ENCODE measurements around the gene BLOC1S4.

BLOC1S4 gene

DNA sequence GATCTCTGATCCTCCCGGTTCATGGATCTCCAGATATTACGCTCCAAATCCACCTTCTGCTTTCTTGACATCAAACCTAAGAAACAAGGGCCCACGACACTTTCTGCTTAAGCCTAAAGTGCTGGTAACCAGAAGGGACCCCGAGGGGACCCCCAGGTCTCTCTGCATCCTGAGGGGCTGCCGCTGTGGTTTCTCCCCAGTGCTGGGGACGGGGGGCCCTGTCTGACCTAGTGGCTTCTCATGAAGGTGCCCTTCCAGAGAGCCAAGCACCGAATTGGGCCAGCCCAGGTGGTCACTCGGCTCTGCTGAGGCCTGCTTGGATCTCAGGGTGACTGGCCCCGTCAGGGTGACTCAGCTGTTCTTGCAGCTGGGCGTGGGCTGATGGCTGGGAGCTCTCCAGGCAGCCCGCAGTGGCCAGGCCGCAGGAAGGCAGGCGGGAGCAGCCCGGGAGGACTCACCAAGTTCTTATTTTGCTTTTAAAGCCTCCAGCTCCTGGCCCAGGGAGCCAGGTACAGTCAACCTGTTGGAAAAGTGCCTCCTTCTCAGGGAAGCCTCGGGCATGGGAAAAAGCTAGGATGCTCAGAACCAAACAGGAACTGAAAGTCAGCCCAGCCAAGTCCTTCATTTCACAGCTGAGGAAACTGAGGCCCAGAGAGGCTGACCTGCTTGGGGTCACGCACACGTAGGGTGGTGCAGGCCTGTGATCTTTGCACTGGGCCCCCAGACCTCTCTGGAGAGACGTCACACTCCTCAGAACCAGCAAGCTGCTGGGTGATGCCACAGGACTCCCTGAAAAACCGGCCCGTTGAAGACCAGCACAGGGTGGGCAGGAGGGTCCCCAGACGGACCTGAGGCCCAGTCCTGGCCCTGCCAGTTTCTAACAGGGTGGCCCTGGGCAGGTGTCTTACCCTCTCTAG is 16.7 kb downstream of the BLOC1S4 start:
- H3K9ac ChIP-seq (ENCODE audit: low read depth, low read length) = 0 out of 2 replicates have a peak overlapping the region, but pooled peaks have one; percentile 3
- H3K36me3 ChIP-seq (ENCODE audit: insufficient read depth, low read length) = no peaks in the 10 kb centered on the region
- H3K4me1 ChIP-seq (ENCODE audit: insufficient read depth, low read length) = peaks cover 14% of the 10 kb centered on the region; the same call in 1 of the 2 replicates
- no peaks in the 10 kb centered on the region for H3K9me3 ChIP-seq (ENCODE audit: control insufficient read depth, insufficient read depth, low read length)

- Histone ChIP-seq H3K36me3 (ENCODE audit: insufficient read depth, low read length) (no peaks in the 10 kb centered on the region), H3K9me3 (ENCODE audit: control insufficient read depth, insufficient read depth, low read length) (no peaks in the 10 kb centered on the region), H3K4me1 (ENCODE audit: insufficient read depth, low read length) (peaks cover 10% of the 10 kb centered on the region; the same call in 1 of the 2 replicates), H3K9ac (ENCODE audit: low read depth, low read length) (no peak overlapping the region)
Observed at GRCh38 chr4:6733358-6734164, 17.6 kb downstream of the BLOC1S4 start.

GRCh38 chr4:6734165-6734786 is 18.3 kb downstream of the BLOC1S4 start:
- Histone ChIP-seq H3K36me3 (ENCODE audit: insufficient read depth, low read length) (no peaks in the 10 kb centered on the region), H3K9me3 (ENCODE audit: control insufficient read depth, insufficient read depth, low read length) (no peaks in the 10 kb centered on the region), H3K9ac (ENCODE audit: low read depth, low read length) (no peak overlapping the region), H3K4me1 (ENCODE audit: insufficient read depth, low read length) (peaks cover 10% of the 10 kb centered on the region; the same call in 1 of the 2 replicates)

DNA sequence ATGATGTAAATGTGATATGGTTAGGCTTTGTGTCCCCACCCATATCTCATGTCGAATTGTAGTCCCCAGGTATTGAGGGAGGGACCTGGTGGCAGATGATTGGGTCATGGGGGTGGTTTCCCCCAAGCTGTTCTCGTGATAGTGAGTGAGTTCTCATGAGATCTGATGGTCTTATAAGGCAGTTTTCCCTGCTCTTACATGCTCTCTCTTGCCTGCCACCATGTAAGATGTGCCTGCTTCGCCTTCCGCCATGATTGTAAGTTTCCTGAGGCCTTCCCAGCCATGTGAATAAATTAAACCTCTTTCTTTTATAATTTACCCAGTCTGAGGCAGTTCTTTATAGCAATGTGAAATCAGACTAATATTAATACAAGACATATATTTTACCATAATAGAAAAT is 23.9 kb downstream of the BLOC1S4 start:
- Histone ChIP-seq H3K4me1 (ENCODE audit: insufficient read depth, low read length) (no peaks in the 10 kb centered on the region), H3K9me3 (ENCODE audit: control insufficient read depth, insufficient read depth, low read length) (no peaks in the 10 kb centered on the region), H3K36me3 (ENCODE audit: insufficient read depth, low read length) (no peaks in the 10 kb centered on the region), H3K9ac (ENCODE audit: low read depth, low read length) (no peak overlapping the region)

GRCh38 chr4:6740347-6740746 is 24.4 kb downstream of the BLOC1S4 start:
- Histone ChIP-seq H3K9ac (ENCODE audit: low read depth, low read length) (no peak overlapping the region), H3K9me3 (ENCODE audit: control insufficient read depth, insufficient read depth, low read length) (no peaks in the 10 kb centered on the region), H3K36me3 (ENCODE audit: insufficient read depth, low read length) (no peaks in the 10 kb centered on the region), H3K4me1 (ENCODE audit: insufficient read depth, low read length) (no peaks in the 10 kb centered on the region)

- H3K9ac ChIP-seq (ENCODE audit: low read depth, low read length) = no peak overlapping the region
- no peaks in the 10 kb centered on the region; the same call in 1 of the 2 replicates for H3K4me1 ChIP-seq (ENCODE audit: insufficient read depth, low read length)
- H3K9me3 ChIP-seq (ENCODE audit: control insufficient read depth, insufficient read depth, low read length) = no peaks in the 10 kb centered on the region
- H3K36me3 ChIP-seq (ENCODE audit: insufficient read depth, low read length) = no peaks in the 10 kb centered on the region
Observed at GRCh38 chr4:6742507-6742906, 26.5 kb downstream of the BLOC1S4 start.

DNA sequence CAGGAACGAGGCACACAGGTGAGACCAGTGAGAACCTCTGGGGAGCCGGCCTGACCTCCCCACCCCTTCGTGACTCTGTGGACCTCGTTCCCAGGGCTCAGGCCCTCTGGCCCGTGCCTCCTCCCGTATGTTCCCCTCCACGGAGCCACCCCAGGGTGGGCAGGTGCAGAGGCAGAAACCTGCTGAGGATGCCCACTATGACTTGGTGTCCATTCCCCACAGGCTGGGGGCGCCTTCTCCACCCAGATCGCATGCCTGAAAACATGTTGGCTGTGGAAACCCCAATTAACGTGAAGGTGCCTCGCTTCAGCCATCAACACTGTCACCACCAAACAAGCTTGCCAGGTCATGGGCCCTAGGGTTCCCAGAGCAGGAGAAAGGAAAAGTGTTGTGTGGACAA is 27.0 kb downstream of the BLOC1S4 start:
- Histone ChIP-seq H3K9ac (ENCODE audit: low read depth, low read length) (no peak overlapping the region), H3K4me1 (ENCODE audit: insufficient read depth, low read length) (no peaks in the 10 kb centered on the region; the same call in 1 of the 2 replicates), H3K36me3 (ENCODE audit: insufficient read depth, low read length) (no peaks in the 10 kb centered on the region), H3K9me3 (ENCODE audit: control insufficient read depth, insufficient read depth, low read length) (no peaks in the 10 kb centered on the region)

DNA sequence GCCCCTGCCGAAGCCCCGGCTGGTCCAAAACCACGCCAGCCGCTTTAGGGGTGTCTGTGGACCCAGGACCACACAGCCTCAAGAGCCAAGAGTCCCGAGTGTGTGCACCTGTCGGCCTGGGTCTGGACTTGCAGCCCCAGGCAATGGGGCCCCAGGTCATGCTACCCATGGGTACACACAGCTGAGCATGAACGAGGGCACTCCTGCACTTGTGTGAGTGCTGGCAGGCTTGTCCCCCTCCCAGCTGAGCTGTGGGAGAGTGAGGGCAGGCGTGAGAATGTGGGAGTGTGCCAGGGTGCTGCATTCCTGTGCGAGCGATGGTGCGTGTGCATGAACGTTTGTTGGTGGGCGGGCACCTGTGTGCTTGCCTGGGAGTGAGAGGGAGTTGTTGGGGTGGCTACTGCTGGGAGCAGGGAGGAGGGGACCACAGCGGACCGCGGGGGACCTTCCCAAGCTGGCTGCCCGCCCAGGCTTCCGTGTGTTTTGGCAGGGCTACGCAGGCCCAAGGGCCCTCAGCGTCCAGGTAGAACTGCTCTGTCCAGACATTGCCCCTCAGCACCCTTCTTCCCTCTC is 30.8 kb downstream of the BLOC1S4 start:
- H3K9ac ChIP-seq (ENCODE audit: low read depth, low read length) = no peak overlapping the region
- no peaks in the 10 kb centered on the region for H3K9me3 ChIP-seq (ENCODE audit: control insufficient read depth, insufficient read depth, low read length)
- H3K4me1 ChIP-seq (ENCODE audit: insufficient read depth, low read length) = no peaks in the 10 kb centered on the region; the same call in 1 of the 2 replicates
- no peaks in the 10 kb centered on the region for H3K36me3 ChIP-seq (ENCODE audit: insufficient read depth, low read length)

GRCh38 chr4:6747294-6748051 is 31.5 kb downstream of the BLOC1S4 start:
- Histone ChIP-seq H3K9me3 (ENCODE audit: control insufficient read depth, insufficient read depth, low read length) (no peaks in the 10 kb centered on the region), H3K9ac (ENCODE audit: low read depth, low read length) (no peak overlapping the region), H3K4me1 (ENCODE audit: insufficient read depth, low read length) (no peaks in the 10 kb centered on the region; the same call in 1 of the 2 replicates), H3K36me3 (ENCODE audit: insufficient read depth, low read length) (no peaks in the 10 kb centered on the region)

DNA sequence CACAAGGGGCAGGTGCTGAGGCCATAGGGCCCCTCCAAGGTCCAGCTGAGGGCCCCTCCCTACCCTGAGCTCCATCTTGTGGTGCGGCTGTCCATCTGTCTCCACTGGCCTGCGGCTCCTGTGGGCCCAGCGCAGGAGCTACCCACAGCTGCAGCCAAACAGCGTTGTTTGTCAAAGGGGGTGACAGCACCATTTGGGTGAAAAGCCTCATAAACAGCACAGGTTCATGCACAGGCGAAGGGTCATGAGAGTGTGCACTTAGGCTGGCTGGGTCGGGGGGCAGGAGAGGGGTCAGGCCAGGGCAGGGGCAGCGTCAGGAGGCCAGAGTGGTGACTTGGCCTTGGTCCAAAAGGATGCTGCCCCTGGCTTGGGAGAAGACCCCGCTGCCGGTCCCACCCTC is 32.3 kb downstream of the BLOC1S4 start:
- H3K4me1 ChIP-seq (ENCODE audit: insufficient read depth, low read length) = no peaks in the 10 kb centered on the region; the same call in 1 of the 2 replicates
- H3K9ac ChIP-seq (ENCODE audit: low read depth, low read length) = no peak overlapping the region
- no peaks in the 10 kb centered on the region for H3K36me3 ChIP-seq (ENCODE audit: insufficient read depth, low read length)
- no peaks in the 10 kb centered on the region for H3K9me3 ChIP-seq (ENCODE audit: control insufficient read depth, insufficient read depth, low read length)

GRCh38 chr4:6749340-6750171 is 33.6 kb downstream of the BLOC1S4 start:
- H3K9ac ChIP-seq (ENCODE audit: low read depth, low read length) = no peak overlapping the region
- no peaks in the 10 kb centered on the region for H3K36me3 ChIP-seq (ENCODE audit: insufficient read depth, low read length)
- no peaks in the 10 kb centered on the region; the same call in 1 of the 2 replicates for H3K4me1 ChIP-seq (ENCODE audit: insufficient read depth, low read length)
- no peaks in the 10 kb centered on the region for H3K9me3 ChIP-seq (ENCODE audit: control insufficient read depth, insufficient read depth, low read length)

GRCh38 chr4:6750286-6751221 is 34.6 kb downstream of the BLOC1S4 start:
- Histone ChIP-seq H3K9ac (ENCODE audit: low read depth, low read length) (no peak overlapping the region), H3K36me3 (ENCODE audit: insufficient read depth, low read length) (no peaks in the 10 kb centered on the region), H3K9me3 (ENCODE audit: control insufficient read depth, insufficient read depth, low read length) (no peaks in the 10 kb centered on the region), H3K4me1 (ENCODE audit: insufficient read depth, low read length) (no peaks in the 10 kb centered on the region; the same call in 1 of the 2 replicates)
